GM18951 (cell line): ENCODE measurements around the gene ZNF71.

Experiments
- POLR2A ChIP-seq: IDR thresholded peaks from 4 replicates; pipeline ENCODE4 v1.6.1; 2011; ENCODE audit warnings: mild to moderate bottlenecking; ENCODE audit not compliant: insufficient read length, insufficient read depth; ENCODE audit errors: extremely low read depth
- in situ Hi-C: fragments of 300-500 bp; cut with MboI; formaldehyde crosslinking; loops from one replicate; pipeline ENCODE4 v1.12.0; 2022; ENCODE audit warnings: low sequenced_read_pairs, mixed read lengths, inconsistent platforms; ENCODE audit not compliant: unreplicated experiment

The ZNF71 gene

GRCh38 chr19:56601375-56601774, 6.3 kb downstream of the ZNF71 start:
- TF ChIP-seq POLR2A = no peak
- in situ Hi-C loops = no loop called here

GRCh38 chr19:56603829-56604228, 8.7 kb downstream of the ZNF71 start:
- no peak for TF ChIP-seq POLR2A
- in situ Hi-C loops = no loop called here

GRCh38 chr19:56608274-56608964, 13.3 kb downstream of the ZNF71 start:
- in situ Hi-C loops = no loop called here
- no peak for TF ChIP-seq POLR2A

- TF ChIP-seq POLR2A = no peak
- in situ Hi-C loops = no loop called here
These were observed 16.2 kb downstream of the ZNF71 start for GRCh38 chr19:56611288-56611687.

GRCh38 chr19:56612737-56613136, 17.6 kb downstream of the ZNF71 start:
- in situ Hi-C loops = no loop called here
- no peak for TF ChIP-seq POLR2A

- TF ChIP-seq POLR2A = no peak
- in situ Hi-C loops = no loop called here
These were observed 18.5 kb downstream of the ZNF71 start for GRCh38 chr19:56613639-56614038.

- no peak for TF ChIP-seq POLR2A
- in situ Hi-C loops = no loop called here
These were observed 22.4 kb downstream of the ZNF71 start for GRCh38 chr19:56617531-56617930.

- in situ Hi-C loops = no loop called here
- TF ChIP-seq POLR2A = no peak
These were observed 24.0 kb downstream of the ZNF71 start for GRCh38 chr19:56619121-56619520.

- in situ Hi-C loops = no loop called here
- TF ChIP-seq POLR2A = no peak
These were observed 27.3 kb downstream of the ZNF71 start for GRCh38 chr19:56622374-56622773.

- in situ Hi-C loops = no loop called here
- TF ChIP-seq POLR2A = no peak
These were observed 27.9 kb downstream of the ZNF71 start for GRCh38 chr19:56623006-56623405.

GRCh38 chr19:56625708-56626107, 30.6 kb downstream of the ZNF71 start:
- TF ChIP-seq POLR2A = no peak
- in situ Hi-C loops = no loop called here

GRCh38 chr19:56633021-56633420, 37.9 kb downstream of the ZNF71 start:
- in situ Hi-C loops = no loop called here

GRCh38 chr19:56637976-56638555, 43.0 kb downstream of the ZNF71 start:
- TF ChIP-seq POLR2A = no peak
- in situ Hi-C loops = no loop called here

More at GRCh38 chr19:56633021-56633420, 37.9 kb downstream of the ZNF71 start:
- no peak for TF ChIP-seq POLR2A

- no peak for TF ChIP-seq POLR2A
These were observed 44.1 kb downstream of the ZNF71 start for GRCh38 chr19:56639217-56639616.

More at GRCh38 chr19:56639217-56639616, 44.1 kb downstream of the ZNF71 start:
- in situ Hi-C loops = no loop called here
